Stimulated activated CD4-positive, alpha-beta T cell treated with anti-CD3 and anti-CD28 coated beads, TNF-alpha, amount 100 ng/mL, for 24 hours (primary cell): Measurements from ENCODE around the gene FOXC2.

ENCODE experiments used
- DNase-seq, 3 experiments: peaks; one replicate each; pipeline ENCODE4 v3.0.0-alpha.2; 2020; ENCODE audit warnings: low read depth in 3 of 3

The FOXC2 gene

GRCh38 chr16:86614699-86615098, 48.1 kb downstream of the FOXC2 start:
- no peak for DNase-seq

DNA sequence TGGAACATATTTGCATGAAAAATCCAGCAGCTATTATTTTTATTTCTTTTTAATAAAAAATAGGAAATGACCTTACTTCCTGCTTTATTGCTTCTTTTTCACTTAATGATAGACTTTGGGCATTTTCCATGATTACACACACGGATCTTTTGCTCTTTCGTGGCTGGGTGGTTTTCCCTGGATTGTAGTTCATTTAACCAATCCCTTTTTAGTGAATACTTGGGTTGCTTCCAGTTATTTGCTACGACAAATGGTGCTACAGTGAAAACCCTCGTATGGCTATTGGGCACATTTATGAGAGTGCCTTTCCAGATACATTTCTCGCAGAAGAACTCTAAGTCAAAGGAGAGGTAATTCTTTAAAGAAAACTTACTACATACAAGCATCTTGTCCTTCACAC, 50.3 kb downstream of the FOXC2 start:
- DNase-seq, result no peak

- no peak for DNase-seq
Observed at GRCh38 chr16:86618431-86619238, 52.0 kb downstream of the FOXC2 start.
